GM12878 (cell line): ENCODE data around the gene CMTM2. TPM values are rescaled to one million over a fixed set of nuclear protein-coding genes. Genes with fewer than 3 reads are reported as not detected.

Source experiments
- ATAC-seq: fragments of 200-7000 bp; cut with Tn5 transposase; 3 replicates; pipeline ENCODE4 v1.9.1; 2020; ENCODE audit warnings: mild to moderate bottlenecking, moderate library complexity
- BruUV-seq: library from RNA; stranded (reverse); fragments of 400-500 nt; replicated peaks from 2 replicates; lab custom pipeline; 2021; lab: Mats Ljungman, UMichigan
- CTCF ChIA-PET: fragments of 300-600 bp; sonication (Branson Sonifier 250); formaldehyde crosslinking; extraction: SDS; loops from one replicate; lab custom pipeline; 2021; ENCODE audit warnings: inconsistent platforms; lab: Yijun Ruan, JAX
- POLR2A ChIA-PET: fragments of 350-600 bp; formaldehyde crosslinking; extraction: SDS; loops from one replicate; lab custom pipeline; 2021; ENCODE audit warnings: inconsistent platforms; lab: Charles Lee
- RAD21 ChIA-PET: fragments of 300-600 bp; sonication (Branson Sonifier 250); formaldehyde crosslinking; loops from one replicate; lab custom pipeline; 2023; ENCODE audit warnings: antibody characterized with exemption; ENCODE audit not compliant: unreplicated experiment; lab: Charles Lee
- SMC1A ChIA-PET: fragments of 300-600 bp; sonication (Branson Sonifier 250); formaldehyde crosslinking; loops from one replicate; lab custom pipeline; 2023; ENCODE audit not compliant: unreplicated experiment, uncharacterized antibody; lab: Charles Lee
- DNase-seq: peaks from one replicate; pipeline ENCODE4 v3.0.0-alpha.2; 2011; ENCODE audit warnings: low read depth, low spot score
- FAIRE-seq: peaks from 3 replicates; lab custom pipeline; 2011; peaks lifted over from hg19 to GRCh38; lab: Jason Lieb, UNC
- H2AFZ ChIP-seq: 2 replicates; pipeline ENCODE4 v1.6.0; 2011; ENCODE audit warnings: low read depth, low read length, control low read depth; ENCODE audit not compliant: control insufficient read depth
- H3K27ac ChIP-seq: 2 replicates; pipeline ENCODE4 v1.5.1; 2011; ENCODE audit warnings: control low read depth; ENCODE audit not compliant: control insufficient read depth, insufficient read depth
- H3K27me3 ChIP-seq, 2 experiments: replicated peaks in 1 of 2; 2 replicates each; pipeline versions ENCODE4 v1.6.0 to v1.6.1; 2011; ENCODE audit warnings: low read length in 1 of 2; ENCODE audit not compliant: control insufficient read depth in 2 of 2, insufficient read depth in 2 of 2
- H3K36me3 ChIP-seq, 2 experiments: 2 replicates each; pipeline ENCODE4 v1.5.1; 2011; ENCODE audit warnings: low read length in 1 of 2; ENCODE audit not compliant: control insufficient read depth in 2 of 2, insufficient read depth in 2 of 2
- H3K4me1 ChIP-seq: 2 replicates; pipeline ENCODE4 v1.6.1; 2011; ENCODE audit warnings: mild to moderate bottlenecking, low read length, moderate library complexity, mixed read lengths; ENCODE audit not compliant: control insufficient read depth, insufficient read depth
- H3K4me2 ChIP-seq: 2 replicates; pipeline ENCODE4 v1.6.0; 2011; ENCODE audit warnings: control low read depth; ENCODE audit not compliant: control insufficient read depth, insufficient read depth
- H3K4me3 ChIP-seq: fragments of 200-600 bp; sonication (generic); 2 replicates; pipeline ENCODE4 v1.5.1; 2016
- H3K79me2 ChIP-seq: 2 replicates; pipeline ENCODE4 v1.6.0; 2011; ENCODE audit warnings: low read length; ENCODE audit not compliant: control insufficient read depth, insufficient read depth
- H3K9ac ChIP-seq: 2 replicates; pipeline ENCODE4 v1.8.0; 2011; ENCODE audit warnings: low read length, control low read depth, mixed read lengths; ENCODE audit not compliant: control insufficient read depth, insufficient read depth
- H3K9me3 ChIP-seq: replicated peaks from 3 replicates; pipeline ENCODE4 v1.5.1; 2011; ENCODE audit warnings: mild to moderate bottlenecking, low read length; ENCODE audit not compliant: control insufficient read depth, insufficient read depth
- H4K20me1 ChIP-seq: 2 replicates; pipeline ENCODE4 v1.6.0; 2011; ENCODE audit not compliant: control insufficient read depth, insufficient read depth
- ATF7 ChIP-seq: fragments of 450-650 bp; IDR thresholded peaks from 2 replicates; pipeline ENCODE4 v1.6.1; 2016; ENCODE audit warnings: low read depth, mild to moderate bottlenecking
- BCL3 ChIP-seq: IDR thresholded peaks from 2 replicates; pipeline ENCODE4 v1.6.1; 2011; ENCODE audit warnings: borderline replicate concordance, low read depth, mild to moderate bottlenecking, moderate library complexity, low read length; ENCODE audit not compliant: insufficient read depth, poor library complexity, severe bottlenecking
- CHD4 ChIP-seq: fragments of 200-600 bp; sonication (generic); IDR thresholded peaks from 2 replicates; pipeline ENCODE4 v1.6.1; 2016; ENCODE audit warnings: mild to moderate bottlenecking
- CUX1 ChIP-seq: IDR thresholded peaks from 2 replicates; pipeline ENCODE4 v1.6.1; 2012; ENCODE audit warnings: improper control_type of control experiment, low read depth, low read length; ENCODE audit not compliant: insufficient replicate concordance
- IKZF2 ChIP-seq, 2 experiments: fragments of 450-650 bp; IDR thresholded peaks; 2 replicates each; pipeline ENCODE4 v1.6.1; 2017; ENCODE audit warnings: mild to moderate bottlenecking in 2 of 2, moderate library complexity in 2 of 2
- MTA2 ChIP-seq: fragments of 450-650 bp; IDR thresholded peaks from 2 replicates; pipeline ENCODE4 v1.6.1; 2016; ENCODE audit warnings: low read depth, mild to moderate bottlenecking, moderate library complexity
- RAD21 ChIP-seq: IDR thresholded peaks from 2 replicates; pipeline ENCODE4 v1.6.1; 2011; ENCODE audit warnings: mild to moderate bottlenecking, low read depth, low read length, moderate library complexity; ENCODE audit not compliant: insufficient read depth
- SUZ12 ChIP-seq: fragments of 200-600 bp; sonication (generic); IDR thresholded peaks from one replicate; pipeline ENCODE4 v1.6.1; 2018; ENCODE audit warnings: antibody characterized with exemption, mild to moderate bottlenecking; ENCODE audit not compliant: unreplicated experiment
- TCF3 ChIP-seq: IDR thresholded peaks from 2 replicates; pipeline ENCODE4 v1.6.1; 2012; ENCODE audit warnings: low read depth, mild to moderate bottlenecking, low read length, borderline replicate concordance; ENCODE audit not compliant: insufficient read depth
- YY1 ChIP-seq: IDR thresholded peaks from 2 replicates; pipeline ENCODE4 v1.6.1; 2011; ENCODE audit warnings: low read depth, mild to moderate bottlenecking, low read length
- ZBED1 ChIP-seq: IDR thresholded peaks from 2 replicates; pipeline ENCODE4 v1.6.1; 2016; ENCODE audit warnings: borderline replicate concordance
- ZNF274 ChIP-seq: IDR thresholded peaks from one replicate; pipeline ENCODE4 v1.8.0; 2011; ENCODE audit not compliant: insufficient read length, insufficient read depth
- WGBS: methylation state at CpG from one replicate; pipeline ENCODE4 v1.1.6; 2016; ENCODE audit warnings: low lambda C conversion rate; ENCODE audit not compliant: insufficient replicate concordance, insufficient coverage; ENCODE audit errors: missing lambda C conversion rate; 5-methylcytosine and 5-hydroxymethylcytosine counted together
- in situ Hi-C: fragments of 300-500 bp; cut with MboI; formaldehyde crosslinking; loops from 9 replicates; pipeline ENCODE4 v1.14.3; 2018; ENCODE audit warnings: mixed read lengths
- intact Hi-C: fragments of 100-400 bp; cut with micrococcal nuclease; formaldehyde crosslinking; loops from one replicate; pipeline ENCODE4 v1.14.2; 2022; ENCODE audit not compliant: unreplicated experiment
- polyA plus RNA-seq, 11 experiments: library from polyadenylated mRNA; depleted of rRNA in 4 of 11; unstranded in 6 of 11; stranded (reverse) in 5 of 11; fragments of >200 nt; fragmentation: Nextera tagmentation in 4 of 11; fragmentation: Illumina TruSeq in 1 of 11; extraction: Ambion mirVana in 4 of 11; extraction: Trizol in 1 of 11; gene quantifications; 1 replicate in 1 of 11; 2 replicates in 10 of 11; pipeline versions ENCODE4 v1.2.1 to v1.2.3, GENCODE V29; 2011 to 2016; ENCODE audit warnings: inconsistent platforms in 2 of 11, missing spikeins in 2 of 11, low read depth in 1 of 11
- total RNA-seq, 4 experiments: library from RNA; depleted of rRNA in 3 of 4; stranded (reverse); fragments of >200 nt in 3 of 4; fragmentation: Illumina TruSeq in 1 of 4; extraction: Trizol in 1 of 4; gene quantifications; 2 replicates each; pipeline versions ENCODE4 v1.2.1 to v1.2.3, GENCODE V29; 2013 to 2021

The CMTM2 gene
- total and polyA plus RNA-seq, 10 of the 15 experiments (the other 5 are each of a cell fraction or from before 2014, with no cell fraction given) = 0.26 to 0.34 TPM; not detected in 8

- H3K4me1 ChIP-seq = peaks cover 9% of the 10 kb centered on the region
- peaks cover 0 to 21% of the 10 kb centered on the region in 2 experiments; a peak in 2 of 4 replicates for H3K36me3 ChIP-seq
- intact Hi-C loops (no loop called here), in situ Hi-C loops (loop anchor here (5.0 kb wide), 1 partner anchor 252 kb away; no protein-coding TSS in a partner anchor)
- H3K4me2 ChIP-seq = no peak overlapping the region
- TF ChIP-seq SUZ12 (no peak), IKZF2 (IDR thresholded peaks at IDR 0.05) (no peak), ZNF274 (no peak), YY1 (no peak), MTA2 (no peak), BCL3 (no peak), CUX1 (no peak), CHD4 (no peak), TCF3 (no peak), ZBED1 (no peak), RAD21 (no peak), ATF7 (no peak)
- no peaks in the 10 kb centered on the region for H4K20me1 ChIP-seq
- H3K79me2 ChIP-seq = no peaks in the 10 kb centered on the region
- H3K27ac ChIP-seq = no peak overlapping the region
- WGBS = 49% methylated on average over 14 of the region's 14 CpGs
- no TSS peak for BruUV-seq
- DNase-seq = no peak
- ChIA-PET SMC1A (no interaction called here), RAD21 (no interaction called here), CTCF (interaction anchor here (2.1 to 4.5 kb wide), 5 partner anchors 8 to 258 kb away, joined by 10 to 36 read pairs (median 35); no protein-coding TSS in a partner anchor), POLR2A (no interaction called here)
- ATAC-seq = no peak
- H3K9ac ChIP-seq = no peak overlapping the region
- no peak overlapping the region for H2AFZ ChIP-seq
- H3K4me3 ChIP-seq = no peak overlapping the region
- no peaks in the 10 kb centered on the region for H3K27me3 ChIP-seq
- H3K9me3 ChIP-seq = no peaks in the 10 kb centered on the region
- no peak for FAIRE-seq
Observed at GRCh38 chr16:66610111-66610820, 31.0 kb downstream of the CMTM2 start.
